LNCaP clone FGC (cell line): ENCODE results near the gene MAST1.
A peak's percentile ranks its signal among the peaks of the same experiment; 100 is the strongest.

Source experiments
- DNase-seq: peaks from one replicate; pipeline ENCODE4 v3.0.0-alpha.2; 2011; ENCODE audit warnings: low read depth
- H3K4me3 ChIP-seq: 2 replicates; pipeline ENCODE4 v1.5.1; 2011; ENCODE audit warnings: mild to moderate bottlenecking, low read depth, low read length, control low read depth
- CTCF ChIP-seq: IDR thresholded peaks from 2 replicates; pipeline ENCODE4 v1.5.1; 2012; ENCODE audit warnings: mild to moderate bottlenecking; ENCODE audit not compliant: control insufficient read depth, insufficient read depth; ENCODE audit errors: extremely low read depth

The MAST1 gene

GRCh38 chr19:12838182-12838885 is at the start of gene MAST1:
MAST1 (plus strand) TSS chr19:12838515; CDS start chr19:12838573, 58 bp downstream.
- peak within 1 kb of the TSS; percentile 65 for H3K4me3 ChIP-seq
- no peak for DNase-seq
- peak; percentile 89 for TF ChIP-seq CTCF

GRCh38 chr19:12788682-12789097 is 49.6 kb upstream of the MAST1 start:
- no peak for TF ChIP-seq CTCF
- H3K4me3 ChIP-seq: no peak overlapping the region
- DNase-seq: no peak

GRCh38 chr19:12789098-12789903 is 49.0 kb upstream of the MAST1 start:
- no peak for TF ChIP-seq CTCF
- no peak overlapping the region for H3K4me3 ChIP-seq
- DNase-seq: no peak

- no peak overlapping the region for H3K4me3 ChIP-seq
- TF ChIP-seq CTCF: no peak
- DNase-seq: no peak
Observed at GRCh38 chr19:12789904-12790619, 48.3 kb upstream of the MAST1 start.

- DNase-seq: no peak
- TF ChIP-seq CTCF: no peak
- H3K4me3 ChIP-seq: peak overlapping the region; percentile 86
Observed at GRCh38 chr19:12790628-12791344, 47.5 kb upstream of the MAST1 start.

- peak; percentile 87 for DNase-seq
- no peak for TF ChIP-seq CTCF
- H3K4me3 ChIP-seq: peak within 1 kb of the TSS; percentile 86
Observed at GRCh38 chr19:12791345-12792050, 46.8 kb upstream of the MAST1 start, which contains the start of gene JUNB. JUNB (plus strand) TSS chr19:12791486; CDS start chr19:12791772, 286 bp downstream.
